GM12891 (cell line): ENCODE measurements around the gene GPR152.

ENCODE experiments used
- PAX5 ChIP-seq: IDR thresholded peaks from 2 replicates; pipeline ENCODE4 v1.6.1; 2011; ENCODE audit warnings: low read length, moderate library complexity, mild to moderate bottlenecking; ENCODE audit not compliant: insufficient read depth, severe bottlenecking
- POLR2A ChIP-seq: IDR thresholded peaks from 2 replicates; pipeline ENCODE4 v1.6.1; 2011; ENCODE audit warnings: low read depth, low read length, control low read depth
- POLR2AphosphoS5 ChIP-seq: IDR thresholded peaks from 2 replicates; pipeline ENCODE4 v1.6.1; 2011; ENCODE audit warnings: low read depth, low read length, control low read depth
- SPI1 ChIP-seq: IDR thresholded peaks from 2 replicates; pipeline ENCODE4 v1.6.1; 2011; ENCODE audit warnings: low read depth, low read length, control low read depth
- TAF1 ChIP-seq: IDR thresholded peaks from 2 replicates; pipeline ENCODE4 v1.6.1; 2011; ENCODE audit warnings: low read depth, low read length, control low read depth

- TF ChIP-seq TAF1 (peak; percentile 10; the same call in 1 of the 2 replicates), POLR2AphosphoS5 (peak; percentile 69; the same call in 1 of the 2 replicates), POLR2A (peak; percentile 13), PAX5 (no peak), SPI1 (no peak)
Observed at GRCh38 chr11:67435727-67436458, 16.6 kb downstream of the GPR152 start.
